ENCODE data around the gene PRKCH. TPM values are rescaled to one million over a fixed set of nuclear protein-coding genes. Genes with fewer than 3 reads are reported as not detected.
"Not testable (repeated sequence)": the region's sequence is repeated elsewhere in the genome, so short reads cannot be mapped to it uniquely, and the experiment has no call there.

The PRKCH gene
- total RNA-seq, 1 donor from 2014 or later = 147 TPM

GRCh38 chr14:61387076-61387475 is 65.7 kb downstream of the PRKCH start:
- no peak for DNase-seq (ENCODE audit: extremely low read depth, low read depth, low spot score)

GRCh38 chr14:61388173-61388975 is 67.0 kb downstream of the PRKCH start:
- DNase-seq (ENCODE audit: extremely low read depth, low read depth, low spot score) = no peak

GRCh38 chr14:61388976-61389576 is 67.7 kb downstream of the PRKCH start:
- no peak for DNase-seq (ENCODE audit: extremely low read depth, low read depth, low spot score)

- no peak for DNase-seq (ENCODE audit: extremely low read depth, low read depth, low spot score)
Observed at GRCh38 chr14:61391119-61391518, 69.7 kb downstream of the PRKCH start.

GRCh38 chr14:61392297-61392696 is 70.9 kb downstream of the PRKCH start:
- DNase-seq (ENCODE audit: extremely low read depth, low read depth, low spot score) = no peak

GRCh38 chr14:61394542-61394941 is 73.2 kb downstream of the PRKCH start:
- no peak for DNase-seq (ENCODE audit: extremely low read depth, low read depth, low spot score)

GRCh38 chr14:61395115-61395725 is 73.8 kb downstream of the PRKCH start:
- no peak for DNase-seq (ENCODE audit: extremely low read depth, low read depth, low spot score)

- no peak for DNase-seq (ENCODE audit: extremely low read depth, low read depth, low spot score)
Observed at GRCh38 chr14:61396279-61396678, 74.9 kb downstream of the PRKCH start.

- DNase-seq (ENCODE audit: extremely low read depth, low read depth, low spot score) = no peak
Observed at GRCh38 chr14:61396694-61397093, 75.3 kb downstream of the PRKCH start.

GRCh38 chr14:61397615-61398014 is 76.2 kb downstream of the PRKCH start:
- DNase-seq (ENCODE audit: extremely low read depth, low read depth, low spot score) = no peak

GRCh38 chr14:61398221-61398620 is 76.8 kb downstream of the PRKCH start:
- no peak for DNase-seq (ENCODE audit: extremely low read depth, low read depth, low spot score)

- no peak for DNase-seq (ENCODE audit: extremely low read depth, low read depth, low spot score)
Observed at GRCh38 chr14:61399365-61399764, 78.0 kb downstream of the PRKCH start.

- no peak for DNase-seq (ENCODE audit: extremely low read depth, low read depth, low spot score)
Observed at GRCh38 chr14:61401461-61401860, 80.1 kb downstream of the PRKCH start.

- DNase-seq (ENCODE audit: extremely low read depth, low read depth, low spot score) = no peak
Observed at GRCh38 chr14:61403411-61403810, 82.0 kb downstream of the PRKCH start.

GRCh38 chr14:61404637-61405036 is 83.3 kb downstream of the PRKCH start:
- no peak for DNase-seq (ENCODE audit: extremely low read depth, low read depth, low spot score)

GRCh38 chr14:61406198-61406597 is 84.8 kb downstream of the PRKCH start:
- DNase-seq (ENCODE audit: extremely low read depth, low read depth, low spot score) = no peak

- DNase-seq (ENCODE audit: extremely low read depth, low read depth, low spot score) = no peak
Observed at GRCh38 chr14:61406675-61407074, 85.3 kb downstream of the PRKCH start.

- DNase-seq (ENCODE audit: extremely low read depth, low read depth, low spot score) = no peak
Observed at GRCh38 chr14:61408498-61408897, 87.1 kb downstream of the PRKCH start.

- no peak for DNase-seq (ENCODE audit: extremely low read depth, low read depth, low spot score)
Observed at GRCh38 chr14:61409782-61410181, 88.4 kb downstream of the PRKCH start.

- DNase-seq (ENCODE audit: extremely low read depth, low read depth, low spot score) = not testable (repeated sequence)
Observed at GRCh38 chr14:61415934-61416333, 94.6 kb downstream of the PRKCH start.

GRCh38 chr14:61416591-61416990 is 95.2 kb downstream of the PRKCH start:
- DNase-seq (ENCODE audit: extremely low read depth, low read depth, low spot score) = no peak

GRCh38 chr14:61417141-61417540 is 95.8 kb downstream of the PRKCH start:
- DNase-seq (ENCODE audit: extremely low read depth, low read depth, low spot score) = no peak
